Left ventricle myocardium superior (tissue), 1 donor: Measurements from ENCODE around the gene RDH5. TPM values are rescaled to one million over a fixed set of nuclear protein-coding genes. Genes with fewer than 3 reads are reported as not detected.

Source experiments
- ATAC-seq: fragments of 200-7000 bp; cut with Tn5 transposase; one replicate; pipeline ENCODE4 v1.9.1; 2020; ENCODE audit warnings: mild to moderate bottlenecking, moderate library complexity
- DNase-seq: peaks from one replicate; pipeline ENCODE4 v3.0.0-alpha.2; 2020
- intact Hi-C: fragments of 100-400 bp; cut with micrococcal nuclease; formaldehyde crosslinking; loops from one replicate; pipeline ENCODE4 v1.11.0; 2022
- total RNA-seq: library from RNA; stranded (reverse); fragmentation: NEBNext Ultra II Directional; extraction: Animal tissue kit (Norgen Biotek cat#: 25700); gene quantifications from one replicate; pipeline ENCODE4 v1.2.1, GENCODE V29; 2021
- donor health status: DM: no; HTN: yes; CAD: no; lungs with severe emphysema.

Gene RDH5
- total RNA-seq, 1 donor from 2014 or later: 13.5 TPM

DNA sequence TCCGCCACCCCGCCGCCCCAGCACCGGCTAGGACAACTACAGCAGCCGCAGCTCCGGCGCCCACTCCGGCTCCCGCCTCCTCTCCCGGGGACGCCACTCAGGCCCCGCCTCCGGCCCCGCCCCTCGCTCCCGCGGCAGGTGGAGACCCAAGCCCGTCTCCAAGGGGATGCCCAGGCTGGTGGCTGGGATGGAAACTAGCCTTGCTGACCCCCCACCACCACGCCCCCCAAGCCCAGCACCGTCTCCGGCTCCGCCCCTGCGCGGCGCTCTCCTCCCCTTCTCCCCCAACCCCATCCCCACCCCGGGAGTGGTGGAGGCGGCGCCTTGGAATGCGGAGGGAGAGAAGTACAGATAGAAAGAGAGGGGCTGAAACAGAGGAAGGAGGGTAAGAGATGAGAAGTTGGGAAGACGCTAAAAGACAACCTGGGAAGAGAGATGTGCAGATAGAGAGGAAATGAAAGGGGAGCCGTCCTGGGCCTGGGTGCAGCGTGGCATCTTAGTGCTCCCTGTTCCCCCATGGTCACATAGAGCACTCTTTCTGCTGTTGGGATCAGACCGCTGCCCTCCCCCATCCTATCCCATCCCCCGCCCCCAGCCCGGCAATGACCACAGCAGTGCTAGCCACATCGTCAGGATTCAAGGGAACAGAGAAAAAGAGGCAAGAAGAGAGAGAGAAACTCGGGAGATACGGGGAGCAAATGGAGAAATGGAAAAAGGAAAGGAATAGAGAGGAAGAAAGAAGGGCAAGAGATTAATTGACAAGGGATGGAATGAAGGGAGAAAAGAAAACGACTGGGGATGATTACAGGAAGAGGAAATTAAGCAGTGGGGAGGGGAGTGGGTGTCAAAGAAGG, 12.1 kb upstream of the RDH5 start, which contains the start of gene ITGA7:
TSS of gene ITGA7 (minus strand) at position 64 of the 854 bp plus-strand sequence. CDS start 222 bp downstream, outside the sequence.
- DNase-seq (peak; percentile 91), ATAC-seq (peak; percentile 63)
- intact Hi-C loops: no loop called here

DNA sequence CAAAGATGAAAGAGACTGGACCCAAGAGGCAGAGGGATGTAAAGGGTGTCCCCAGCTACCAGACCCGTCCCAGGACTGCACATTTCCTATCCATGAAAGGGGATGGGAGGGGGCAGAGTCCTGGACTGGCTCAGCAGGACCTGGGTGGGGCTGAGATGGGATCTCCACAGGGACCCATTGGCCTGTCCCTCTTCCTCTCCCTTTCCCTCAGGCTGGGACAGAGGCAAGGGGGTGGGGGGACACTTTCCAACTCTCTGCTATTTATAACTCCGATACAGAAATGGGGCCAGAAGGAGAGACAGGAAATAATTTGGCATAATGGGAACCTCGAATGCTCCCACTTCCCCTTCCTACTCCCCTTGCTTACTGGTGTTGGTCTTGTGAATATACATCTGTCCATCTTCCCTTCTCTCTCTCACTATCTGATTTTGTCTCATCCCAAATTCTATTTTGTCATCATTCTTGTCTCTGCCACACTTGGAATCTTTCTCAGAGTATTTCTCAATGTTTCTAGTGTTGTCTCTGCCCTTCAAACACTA, 11.4 kb upstream of the RDH5 start:
- ATAC-seq: peak; percentile 56
- peak; percentile 69 for DNase-seq
- intact Hi-C loops: no loop called here

DNA sequence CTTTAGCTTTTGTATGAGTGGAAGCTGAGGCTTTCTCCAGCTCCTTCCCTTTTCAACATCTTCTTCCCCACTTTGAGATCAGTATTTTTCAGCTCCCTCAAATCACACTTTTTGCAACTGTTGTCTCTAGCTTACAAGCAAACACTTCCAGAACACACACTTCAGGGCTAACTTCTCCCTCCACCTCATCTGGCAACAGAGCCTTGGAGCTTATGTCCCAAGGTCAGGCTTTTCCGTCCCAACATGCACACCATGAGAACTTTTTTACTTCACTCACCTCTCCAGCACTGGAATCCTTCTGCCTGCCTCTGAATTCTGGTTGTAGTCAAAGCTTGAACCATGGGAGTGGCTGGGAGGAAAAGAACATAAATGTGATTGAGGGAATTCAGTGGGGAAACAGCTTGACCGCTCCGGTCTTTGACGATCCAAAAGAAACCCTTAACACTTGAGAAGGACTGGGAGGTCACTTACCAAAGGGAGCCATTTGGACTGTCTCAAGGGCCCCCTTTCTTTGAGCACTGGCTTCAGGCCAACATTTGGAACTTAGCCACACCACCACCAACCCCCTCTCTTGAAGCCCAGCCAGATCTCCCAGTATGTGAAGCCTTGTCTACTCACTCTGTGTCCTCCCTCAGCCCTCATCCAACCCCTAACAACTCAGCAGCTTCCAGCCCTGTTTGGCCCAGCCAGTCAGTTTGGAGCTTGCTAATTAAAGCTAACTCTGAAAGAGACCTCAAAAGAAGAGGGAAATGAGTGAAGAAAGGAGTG, 8.2 kb upstream of the RDH5 start:
- intact Hi-C loops: no loop called here
- DNase-seq: peak; percentile 64
- ATAC-seq: peak; percentile 58

DNA sequence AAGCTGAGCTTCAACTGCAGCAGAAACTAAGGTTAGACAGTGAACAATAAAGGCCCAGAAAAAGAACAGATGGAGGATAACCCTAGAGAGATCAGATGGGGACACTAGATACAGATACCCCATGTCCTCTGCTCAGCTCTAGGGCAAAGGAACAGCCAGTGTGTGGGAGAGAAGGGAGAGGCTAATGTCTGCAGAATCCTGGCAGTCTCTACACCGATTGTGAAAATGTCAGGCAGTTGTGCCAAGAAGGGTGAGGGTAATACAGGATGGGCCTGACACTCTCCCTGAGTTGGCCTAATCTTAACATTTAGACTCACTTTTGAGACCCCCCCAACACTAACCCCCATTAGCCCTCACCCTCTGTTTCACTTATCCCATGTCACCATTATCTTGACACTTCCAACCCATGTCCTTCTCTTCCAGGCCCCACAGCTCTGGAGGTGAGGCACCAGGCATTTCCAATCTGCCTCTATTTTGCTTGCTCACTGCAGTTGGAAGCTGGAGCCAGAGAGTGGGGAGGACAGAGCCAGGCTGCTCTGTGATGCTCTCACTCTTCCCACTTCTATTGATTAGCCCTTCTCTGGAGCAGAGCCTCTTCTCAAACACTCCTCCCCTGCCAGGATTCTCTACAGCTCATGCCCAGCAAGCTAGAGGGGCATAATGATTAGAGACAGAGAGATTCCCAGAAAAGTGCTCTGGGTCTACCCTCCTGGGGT, 7.3 kb upstream of the RDH5 start:
- DNase-seq (peak; percentile 27), ATAC-seq (peak; percentile 1)
- intact Hi-C loops: no loop called here

DNA sequence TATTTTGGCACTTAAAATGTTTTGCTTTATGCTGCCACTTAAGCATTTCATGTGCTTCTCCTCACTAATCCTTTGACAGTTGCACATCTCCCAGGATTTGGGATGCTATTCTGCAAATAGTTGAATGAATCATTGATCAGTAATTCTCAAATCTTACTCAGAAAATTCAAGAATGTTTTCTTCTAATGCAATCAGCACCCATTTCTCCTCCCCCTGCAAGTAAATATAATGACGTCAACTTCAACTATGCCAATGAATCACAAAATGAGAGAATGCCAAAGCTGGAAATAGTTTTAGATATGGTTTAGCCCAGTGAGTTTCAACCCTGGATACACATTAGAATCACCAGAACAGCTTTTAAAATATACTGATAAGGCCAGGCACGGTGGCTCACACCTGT, 6.5 kb upstream of the RDH5 start:
- ATAC-seq: no peak
- peak; percentile 6 for DNase-seq
- intact Hi-C loops: no loop called here

DNA sequence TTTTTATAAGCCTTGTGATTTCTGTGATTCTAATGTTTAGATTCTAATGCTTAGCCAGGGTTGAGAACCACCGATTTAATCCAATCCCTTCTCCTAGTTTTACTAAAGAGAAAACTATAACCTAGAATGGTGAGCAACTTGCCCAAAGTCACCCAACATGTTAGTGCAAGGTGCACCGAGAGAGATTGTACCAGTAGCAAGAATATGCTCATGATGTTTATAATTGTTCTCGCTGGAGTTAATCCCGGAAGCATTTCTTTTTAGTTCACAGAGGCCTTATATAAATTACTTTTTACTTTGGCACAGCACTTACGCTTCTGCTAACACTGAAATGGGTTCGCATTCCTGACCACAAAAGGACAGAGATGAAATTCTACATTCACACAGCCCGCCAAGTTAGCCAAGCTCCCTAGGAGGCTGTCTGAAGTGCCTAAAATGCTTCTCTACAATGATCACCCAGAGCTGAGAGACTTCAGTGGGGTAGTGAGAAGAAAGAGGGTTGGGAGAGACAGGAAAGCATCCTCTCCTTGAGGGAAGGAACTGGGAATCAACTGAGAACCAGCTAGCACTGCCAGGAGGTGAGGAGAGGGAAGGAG, 4.9 kb upstream of the RDH5 start:
- intact Hi-C loops: no loop called here
- DNase-seq: no peak
- ATAC-seq: no peak

DNA sequence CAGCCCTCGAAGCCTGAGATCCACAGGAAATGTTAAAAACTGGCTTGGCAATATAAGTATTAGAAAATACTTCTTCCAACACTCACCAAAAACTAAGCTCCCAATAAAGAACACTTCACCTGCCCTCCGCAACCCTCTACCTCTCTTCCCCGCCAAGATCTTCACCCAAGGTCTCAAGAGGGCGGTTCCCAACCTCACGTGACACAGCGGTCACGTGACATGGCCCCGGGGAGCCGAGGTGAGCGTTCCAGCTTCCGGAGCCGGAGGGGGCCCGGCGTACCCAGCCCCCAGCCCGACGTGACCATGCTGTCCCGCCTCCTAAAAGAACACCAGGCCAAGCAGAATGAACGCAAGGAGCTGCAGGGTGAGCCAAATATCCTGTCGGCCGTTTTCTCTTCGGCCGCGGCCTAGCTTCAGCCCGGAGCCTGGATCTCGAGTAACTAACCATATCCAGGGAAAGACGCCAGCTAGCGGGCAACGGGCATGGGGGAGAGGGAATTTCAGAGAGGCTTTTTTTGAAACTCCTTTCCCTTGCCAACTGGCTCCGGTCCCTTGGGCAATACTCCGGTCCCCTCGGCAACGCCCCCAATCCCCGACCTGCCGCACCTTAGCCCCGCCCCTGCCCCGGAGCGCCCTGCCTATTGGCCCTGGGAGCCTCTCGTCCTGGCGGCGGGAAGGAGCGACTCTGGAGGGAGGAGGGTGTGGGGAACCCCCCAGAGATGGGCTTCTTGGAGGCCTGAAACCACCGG, 4.2 kb upstream of the RDH5 start, which contains the start of gene BLOC1S1:
TSS of gene BLOC1S1 (plus strand) at position 214 of the 749 bp plus-strand sequence. CDS start at position 220, 6 bp downstream.
- peak; percentile 96 for DNase-seq
- ATAC-seq: peak; percentile 62
- intact Hi-C loops: no loop called here

DNA sequence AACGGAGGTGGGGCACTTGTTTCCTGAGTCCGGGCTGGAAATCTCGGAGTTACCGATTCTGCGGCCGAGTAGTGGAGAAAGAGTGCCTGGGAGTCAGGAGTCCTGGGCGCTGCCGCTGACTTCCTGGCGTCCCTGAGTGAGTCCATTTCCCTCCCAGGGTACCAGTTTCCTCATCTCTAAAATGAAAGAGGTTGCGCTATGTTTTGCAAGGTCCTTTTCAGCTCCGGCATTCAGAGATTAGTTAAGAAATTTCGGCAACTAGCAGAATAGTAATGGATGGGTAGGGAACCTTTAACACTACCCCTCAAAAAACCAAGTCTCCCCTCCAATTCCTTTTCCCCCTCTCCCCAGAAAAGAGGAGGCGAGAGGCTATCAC, 3.6 kb upstream of the RDH5 start:
- intact Hi-C loops: no loop called here
- ATAC-seq: no peak
- DNase-seq: no peak

DNA sequence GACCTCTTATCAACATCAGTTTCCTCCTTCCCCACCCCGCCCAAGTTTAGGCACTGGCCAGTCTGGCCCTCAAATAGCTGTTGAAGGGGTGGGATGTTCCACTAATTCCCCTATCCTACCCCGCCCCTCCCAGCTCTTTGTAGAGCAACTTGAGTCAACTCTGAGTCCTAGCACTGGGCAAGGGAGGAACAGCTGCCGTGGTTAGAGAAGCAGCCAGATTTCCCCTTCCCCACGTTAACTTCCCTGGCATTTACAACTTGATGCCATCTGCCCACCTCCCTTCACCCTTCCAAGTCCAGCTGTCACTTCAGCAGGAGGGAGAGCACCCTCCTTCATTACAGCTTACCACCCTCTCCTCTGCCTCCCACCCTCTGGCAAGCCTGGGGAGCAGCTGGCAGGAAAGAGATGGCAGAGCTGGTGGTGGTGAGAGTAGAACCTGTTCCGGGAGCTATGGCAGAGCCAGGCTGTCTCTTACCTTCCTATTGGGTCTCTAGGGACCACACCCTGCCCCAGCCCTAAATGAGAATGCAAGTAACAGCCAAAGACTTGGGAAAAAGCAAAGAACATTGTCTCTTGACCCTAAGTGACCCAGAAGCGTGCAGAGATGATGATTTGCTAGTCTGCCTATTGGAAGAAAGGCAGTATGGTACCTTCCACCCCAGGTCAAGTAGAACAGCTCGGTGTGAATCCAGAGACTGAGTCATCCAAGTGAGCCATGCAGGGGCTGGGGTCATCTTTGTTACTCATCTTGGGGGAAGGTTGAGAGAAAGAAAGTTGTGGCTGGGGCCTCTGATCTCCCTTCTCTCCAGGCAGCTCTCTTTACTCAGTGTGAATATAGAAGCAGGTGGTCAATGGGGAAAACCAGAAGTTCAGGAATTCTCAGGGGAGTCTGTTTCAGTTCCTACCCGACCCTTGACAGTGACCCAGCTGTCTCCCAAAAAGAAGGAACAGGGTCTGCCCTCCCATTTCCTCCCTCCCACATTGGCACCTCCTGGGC, 2.9 kb upstream of the RDH5 start:
- DNase-seq (no peak), ATAC-seq (no peak)
- intact Hi-C loops: no loop called here

DNA sequence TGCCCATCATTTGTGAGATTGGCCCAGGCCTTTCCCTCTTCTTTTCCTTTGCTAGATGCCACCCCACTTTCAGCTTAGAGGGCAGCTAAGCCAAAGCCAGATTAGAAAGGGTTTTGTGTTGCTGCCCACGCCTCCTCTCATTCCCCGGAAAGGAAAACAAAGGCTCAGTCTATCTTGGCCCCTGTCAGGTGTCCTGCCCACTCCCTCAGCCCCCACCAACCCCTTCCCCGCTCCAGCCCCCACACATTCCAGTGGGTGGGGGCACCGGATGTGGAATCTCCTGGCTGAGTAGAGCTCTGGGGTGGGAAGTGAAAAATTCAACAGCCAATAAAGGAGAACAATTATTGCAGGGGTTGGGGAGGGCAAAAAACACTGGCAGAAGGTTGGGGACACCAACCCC, 2.2 kb upstream of the RDH5 start:
- intact Hi-C loops: no loop called here
- DNase-seq: no peak
- ATAC-seq: no peak

DNA sequence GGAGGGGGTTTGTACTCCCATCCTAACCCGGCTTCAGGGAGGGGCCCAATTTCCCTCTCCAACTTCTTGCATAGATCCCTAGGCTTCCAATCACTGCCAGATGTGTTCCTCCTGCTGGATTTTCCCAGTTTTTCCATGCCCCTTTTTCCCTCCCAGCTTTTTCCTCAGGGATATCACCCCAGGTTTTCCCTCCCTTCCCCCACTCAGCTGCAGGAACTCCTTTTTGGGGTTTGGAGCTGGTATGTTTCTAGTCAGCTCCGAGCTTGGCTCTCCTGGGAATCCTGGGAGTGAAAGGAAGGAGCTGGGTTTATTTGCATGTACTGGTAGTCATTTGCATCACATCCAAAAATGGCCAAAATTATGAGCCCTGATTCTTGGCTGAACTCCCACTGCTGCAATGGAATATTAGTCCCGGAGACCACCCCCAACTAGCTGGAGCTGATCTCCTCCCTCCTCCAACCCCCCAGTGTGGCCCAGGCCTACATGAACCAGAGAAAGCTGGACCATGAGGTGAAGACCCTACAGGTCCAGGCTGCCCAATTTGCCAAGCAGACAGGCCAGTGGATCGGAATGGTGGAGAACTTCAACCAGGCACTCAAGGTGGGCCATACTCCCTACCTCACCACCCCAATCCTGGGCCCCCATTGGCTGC, 1.4 kb upstream of the RDH5 start:
- ATAC-seq (no peak), DNase-seq (no peak)
- intact Hi-C loops: no loop called here

DNA sequence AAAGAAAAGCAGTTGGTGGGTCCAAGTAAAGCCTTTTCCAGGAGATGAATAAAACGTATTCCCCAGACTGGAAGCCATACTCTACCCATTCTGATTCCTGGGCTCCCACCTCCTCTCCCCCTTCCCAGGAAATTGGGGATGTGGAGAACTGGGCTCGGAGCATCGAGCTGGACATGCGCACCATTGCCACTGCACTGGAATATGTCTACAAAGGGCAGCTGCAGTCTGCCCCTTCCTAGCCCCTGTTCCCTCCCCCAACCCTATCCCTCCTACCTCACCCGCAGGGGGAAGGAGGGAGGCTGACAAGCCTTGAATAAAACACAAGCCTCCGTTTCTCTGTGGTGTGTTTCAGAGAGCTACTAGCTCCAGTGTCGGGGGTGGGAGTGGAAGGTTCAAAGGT, 822 bp upstream of the RDH5 start:
- DNase-seq: no peak
- intact Hi-C loops: no loop called here
- ATAC-seq: no peak

DNA sequence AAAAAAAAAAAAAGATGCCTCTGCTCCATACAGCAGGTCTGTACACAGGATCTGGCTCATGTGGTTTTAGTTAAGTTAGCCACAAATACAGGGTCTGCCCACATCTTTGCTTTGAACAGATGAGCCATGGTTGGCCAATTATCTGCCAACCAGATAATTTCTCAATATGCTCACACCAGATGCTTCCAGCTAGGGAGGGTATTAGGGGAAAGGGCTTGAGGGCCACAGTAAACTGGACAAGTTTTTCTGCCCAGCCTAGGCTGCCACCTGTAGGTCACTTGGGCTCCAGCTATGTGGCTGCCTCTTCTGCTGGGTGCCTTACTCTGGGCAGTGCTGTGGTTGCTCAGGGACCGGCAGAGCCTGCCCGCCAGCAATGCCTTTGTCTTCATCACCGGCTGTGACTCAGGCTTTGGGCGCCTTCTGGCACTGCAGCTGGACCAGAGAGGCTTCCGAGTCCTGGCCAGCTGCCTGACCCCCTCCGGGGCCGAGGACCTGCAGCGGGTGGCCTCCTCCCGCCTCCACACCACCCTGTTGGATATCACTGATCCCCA, 776 bp downstream of the RDH5 start:
- peak; percentile 58 for ATAC-seq

DNA sequence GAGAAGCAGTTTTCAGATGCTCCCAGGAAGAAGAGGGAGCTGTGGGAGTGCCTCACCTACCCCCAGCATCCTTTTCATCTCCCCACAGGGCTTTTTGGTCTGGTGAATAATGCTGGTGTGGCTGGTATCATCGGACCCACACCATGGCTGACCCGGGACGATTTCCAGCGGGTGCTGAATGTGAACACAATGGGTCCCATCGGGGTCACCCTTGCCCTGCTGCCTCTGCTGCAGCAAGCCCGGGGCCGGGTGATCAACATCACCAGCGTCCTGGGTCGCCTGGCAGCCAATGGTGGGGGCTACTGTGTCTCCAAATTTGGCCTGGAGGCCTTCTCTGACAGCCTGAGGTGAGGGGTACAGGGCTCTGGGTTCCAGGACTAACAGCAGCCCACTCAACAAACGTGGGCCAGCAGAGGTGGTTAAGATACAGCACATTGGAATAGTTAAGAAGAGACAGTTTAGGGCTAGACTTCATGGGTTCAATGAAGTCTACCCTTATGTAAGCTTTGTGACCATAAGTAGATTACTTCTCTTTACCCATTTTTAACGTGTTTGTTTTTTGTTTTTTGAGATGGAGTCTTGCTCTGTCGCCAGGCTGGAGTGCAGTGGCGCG, 1.5 kb downstream of the RDH5 start:
- no peak for DNase-seq
- intact Hi-C loops: no loop called here
- no peak for ATAC-seq

More for the DNA sequence above, 776 bp downstream of the RDH5 start:
- intact Hi-C loops: no loop called here
- peak; percentile 67 for DNase-seq

DNA sequence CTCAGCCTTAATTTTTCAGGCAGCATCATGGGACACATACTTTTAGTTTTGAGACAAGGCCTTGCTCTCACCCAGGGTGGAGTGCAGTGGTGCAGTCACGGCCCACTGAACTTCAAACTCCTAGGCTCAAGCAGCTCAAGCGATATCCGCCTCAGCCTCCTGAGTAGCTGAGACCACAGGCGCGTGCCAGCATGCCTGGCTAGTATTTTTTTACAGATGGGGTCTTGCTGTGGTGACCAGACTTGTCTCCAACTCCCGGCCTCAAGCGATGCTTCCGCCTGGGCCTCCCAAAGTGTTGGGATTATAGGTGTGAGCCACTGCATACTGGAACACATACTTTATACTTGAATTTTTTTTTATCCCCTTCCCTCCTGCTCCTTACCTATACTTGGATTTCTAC, 2.8 kb downstream of the RDH5 start:
- DNase-seq (no peak), ATAC-seq (no peak)
- intact Hi-C loops: no loop called here
